Glutamatergic neuron (in vitro differentiated cells): ENCODE measurements around the gene ZNF74. TPM values are rescaled to one million over a fixed set of nuclear protein-coding genes. Genes with fewer than 3 reads are reported as not detected.
"Not testable (repeated sequence)": the region's sequence is repeated elsewhere in the genome, so short reads cannot be mapped to it uniquely, and the experiment has no call there.

Experiments used
- DNase-seq: peaks from one replicate; pipeline ENCODE4 v3.0.0; 2022
- H3K27ac Mint-ChIP-seq: one replicate; pipeline ENCODE4 v1.8.0; 2020; ENCODE audit warnings: mild to moderate bottlenecking, mixed read lengths, inconsistent platforms; ENCODE audit not compliant: unreplicated experiment
- H3K27me3 Mint-ChIP-seq: one replicate; pipeline ENCODE4 v1.8.0; 2020; ENCODE audit warnings: mild to moderate bottlenecking, moderate library complexity, mixed read lengths, inconsistent platforms; ENCODE audit not compliant: unreplicated experiment
- H3K36me3 Mint-ChIP-seq: one replicate; pipeline ENCODE4 v1.8.0; 2020; ENCODE audit warnings: mild to moderate bottlenecking, mixed read lengths, inconsistent platforms; ENCODE audit not compliant: unreplicated experiment
- H3K4me1 Mint-ChIP-seq: one replicate; pipeline ENCODE4 v1.8.0; 2020; ENCODE audit warnings: mild to moderate bottlenecking, low read depth, mixed read lengths, inconsistent platforms; ENCODE audit not compliant: unreplicated experiment
- H3K4me3 Mint-ChIP-seq: one replicate; pipeline ENCODE4 v1.8.0; 2020; ENCODE audit warnings: mild to moderate bottlenecking, mixed read lengths, inconsistent platforms; ENCODE audit not compliant: unreplicated experiment
- H3K9me3 Mint-ChIP-seq: one replicate; pipeline ENCODE4 v1.8.0; 2020; ENCODE audit warnings: mild to moderate bottlenecking, moderate library complexity, mixed read lengths, inconsistent platforms; ENCODE audit not compliant: unreplicated experiment
- CTCF ChIP-seq: fragments of 200-600 bp; sonication (generic); IDR thresholded peaks from one replicate; pipeline ENCODE4 v1.5.0; 2021; ENCODE audit not compliant: partially characterized antibody, unreplicated experiment
- total RNA-seq: library from RNA; stranded (reverse); fragmentation: NEBNext Ultra II Directional; extraction: Animal tissue kit (Norgen Biotek cat#: 25700); gene quantifications from one replicate; pipeline ENCODE4 v1.2.1, GENCODE V29; 2021; ENCODE audit not compliant: unreplicated experiment

ZNF74 gene
- total RNA-seq, 1 donor from 2014 or later, result 50.3 TPM

DNA sequence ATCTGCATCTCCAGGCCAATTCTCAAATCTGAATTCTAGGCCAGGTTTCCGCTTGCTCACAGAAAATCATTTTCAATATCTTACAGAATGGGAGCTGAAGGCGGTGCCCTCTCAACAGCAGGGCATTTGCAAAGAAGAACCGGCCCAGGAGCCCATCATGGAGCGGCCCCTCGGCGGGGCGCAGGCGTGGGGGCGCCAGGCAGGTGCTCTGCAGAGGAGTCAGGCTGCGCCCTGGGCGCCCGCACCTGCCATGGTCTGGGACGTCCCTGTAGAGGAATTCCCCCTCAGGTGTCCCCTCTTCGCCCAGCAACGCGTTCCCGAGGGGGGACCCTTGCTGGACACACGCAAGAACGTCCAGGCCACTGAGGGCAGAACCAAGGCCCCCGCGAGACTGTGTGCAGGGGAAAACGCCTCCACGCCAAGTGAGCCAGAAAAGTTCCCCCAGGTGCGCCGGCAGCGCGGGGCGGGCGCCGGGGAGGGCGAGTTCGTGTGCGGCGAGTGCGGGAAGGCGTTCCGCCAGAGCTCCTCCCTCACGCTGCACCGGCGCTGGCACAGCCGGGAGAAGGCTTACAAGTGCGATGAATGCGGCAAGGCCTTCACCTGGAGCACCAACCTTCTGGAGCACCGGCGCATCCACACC lies 11.5 kb downstream of the ZNF74 start:
- Mint-ChIP-seq H3K27me3 (peaks cover 2% of the 10 kb centered on the region), H3K4me1 (no peaks in the 10 kb centered on the region), H3K4me3 (no peak overlapping the region), H3K36me3 (peaks cover 6% of the 10 kb centered on the region), H3K9me3 (peaks cover 3% of the 10 kb centered on the region), H3K27ac (no peak overlapping the region)
- no peak for TF ChIP-seq CTCF
- DNase-seq, result no peak

DNA sequence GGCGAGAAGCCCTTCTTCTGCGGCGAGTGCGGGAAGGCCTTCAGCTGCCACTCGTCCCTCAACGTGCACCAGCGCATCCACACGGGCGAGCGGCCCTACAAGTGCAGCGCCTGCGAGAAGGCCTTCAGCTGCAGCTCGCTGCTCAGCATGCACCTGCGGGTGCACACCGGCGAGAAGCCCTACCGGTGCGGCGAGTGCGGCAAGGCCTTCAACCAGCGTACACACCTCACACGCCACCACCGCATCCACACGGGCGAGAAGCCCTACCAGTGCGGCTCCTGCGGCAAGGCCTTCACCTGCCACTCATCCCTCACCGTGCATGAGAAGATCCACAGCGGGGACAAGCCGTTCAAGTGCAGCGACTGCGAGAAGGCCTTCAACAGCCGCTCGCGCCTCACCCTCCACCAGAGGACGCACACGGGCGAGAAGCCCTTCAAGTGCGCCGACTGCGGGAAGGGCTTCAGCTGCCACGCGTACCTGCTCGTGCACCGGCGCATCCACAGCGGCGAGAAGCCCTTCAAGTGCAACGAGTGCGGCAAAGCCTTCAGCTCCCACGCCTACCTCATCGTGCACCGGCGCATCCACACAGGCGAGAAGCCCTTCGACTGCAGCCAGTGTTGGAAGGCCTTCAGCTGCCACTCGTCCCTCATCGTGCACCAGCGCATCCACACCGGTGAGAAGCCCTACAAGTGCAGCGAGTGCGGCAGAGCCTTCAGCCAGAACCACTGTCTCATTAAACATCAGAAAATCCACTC lies 12.2 kb downstream of the ZNF74 start:
- Mint-ChIP-seq H3K36me3 (peaks cover 6% of the 10 kb centered on the region), H3K4me3 (no peak overlapping the region), H3K27ac (no peak overlapping the region), H3K4me1 (no peaks in the 10 kb centered on the region), H3K27me3 (peaks cover 2% of the 10 kb centered on the region), H3K9me3 (peaks cover 3% of the 10 kb centered on the region)
- TF ChIP-seq CTCF, result no peak
- no peak for DNase-seq

DNA sequence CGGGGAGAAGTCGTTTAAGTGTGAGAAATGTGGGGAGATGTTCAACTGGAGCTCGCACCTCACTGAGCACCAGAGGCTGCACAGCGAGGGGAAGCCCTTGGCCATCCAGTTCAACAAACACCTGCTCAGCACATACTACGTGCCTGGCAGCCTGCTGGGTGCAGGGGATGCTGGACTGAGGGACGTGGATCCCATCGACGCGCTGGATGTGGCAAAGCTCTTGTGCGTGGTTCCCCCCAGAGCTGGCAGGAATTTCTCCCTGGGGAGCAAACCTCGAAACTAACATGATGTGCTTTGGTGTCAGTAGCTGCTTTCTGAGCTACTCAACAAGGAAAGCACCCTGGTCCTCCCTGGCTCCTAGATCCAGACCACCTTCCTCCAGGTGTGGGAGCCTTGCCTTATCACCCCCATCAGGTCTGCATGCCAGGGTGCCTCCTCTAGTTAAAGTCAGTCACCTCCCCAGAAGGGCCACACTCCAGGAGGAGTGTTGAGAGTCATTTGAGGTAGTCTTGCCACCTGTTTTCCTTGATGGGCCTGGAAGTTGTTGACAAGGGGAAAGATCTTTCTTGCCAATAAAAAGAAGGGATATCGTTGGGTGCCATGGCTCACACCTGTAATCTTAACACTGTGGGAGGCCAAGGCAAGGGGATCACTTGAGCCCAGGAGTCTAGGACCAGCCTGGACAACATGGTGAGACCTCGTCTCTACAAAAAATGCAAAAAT lies 12.9 kb downstream of the ZNF74 start:
- H3K36me3 Mint-ChIP-seq, result peaks cover 6% of the 10 kb centered on the region
- H3K9me3 Mint-ChIP-seq, result peaks cover 3% of the 10 kb centered on the region
- TF ChIP-seq CTCF, result no peak
- H3K4me3 Mint-ChIP-seq, result no peak overlapping the region
- H3K27me3 Mint-ChIP-seq, result peaks cover 2% of the 10 kb centered on the region
- no peak overlapping the region for H3K27ac Mint-ChIP-seq
- no peak for DNase-seq
- H3K4me1 Mint-ChIP-seq, result no peaks in the 10 kb centered on the region

DNA sequence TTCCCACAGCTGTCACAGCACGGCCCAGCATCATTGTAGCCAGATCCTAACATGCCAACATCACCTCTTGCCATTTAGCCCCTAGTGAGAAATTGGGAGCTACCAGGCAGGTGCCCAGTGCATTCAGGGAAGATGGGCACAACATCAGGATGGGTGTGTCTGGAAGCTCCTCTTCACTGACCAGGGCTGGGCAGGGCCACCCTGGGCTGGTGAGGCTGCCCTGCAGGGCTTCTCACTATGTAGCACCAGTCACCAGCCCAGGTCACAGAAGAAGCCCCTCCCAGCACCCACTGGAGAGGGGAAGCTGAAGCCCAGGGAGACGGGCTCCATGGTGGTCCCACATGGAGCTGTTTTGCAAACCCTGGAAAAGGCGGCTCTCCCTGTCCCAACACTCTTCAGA lies 13.9 kb downstream of the ZNF74 start:
- TF ChIP-seq CTCF, result no peak
- peaks cover 3% of the 10 kb centered on the region for H3K9me3 Mint-ChIP-seq
- H3K4me1 Mint-ChIP-seq, result peaks cover 5% of the 10 kb centered on the region
- no peak overlapping the region for H3K4me3 Mint-ChIP-seq
- H3K27me3 Mint-ChIP-seq, result no peaks in the 10 kb centered on the region
- H3K36me3 Mint-ChIP-seq, result peaks cover 6% of the 10 kb centered on the region
- no peak for DNase-seq
- no peak overlapping the region for H3K27ac Mint-ChIP-seq

- Mint-ChIP-seq H3K36me3 (no peaks in the 10 kb centered on the region), H3K27me3 (no peaks in the 10 kb centered on the region), H3K4me3 (no peak overlapping the region), H3K9me3 (peaks cover 3% of the 10 kb centered on the region), H3K27ac (no peak overlapping the region), H3K4me1 (peaks cover 5% of the 10 kb centered on the region)
- TF ChIP-seq CTCF, result no peak
- DNase-seq, result no peak
These were observed 14.9 kb downstream of the ZNF74 start for GRCh38 chr22:20408891-20409290.

- not testable (repeated sequence) for H3K36me3 Mint-ChIP-seq, H3K27me3 Mint-ChIP-seq, DNase-seq, H3K27ac Mint-ChIP-seq, H3K4me1 Mint-ChIP-seq, H3K4me3 Mint-ChIP-seq, H3K9me3 Mint-ChIP-seq
These were observed 15.4 kb downstream of the ZNF74 start for GRCh38 chr22:20409385-20409784.
